ENCODE results near the gene ACOT12. TPM values are rescaled to one million over a fixed set of nuclear protein-coding genes. Genes with fewer than 3 reads are reported as not detected.

The ACOT12 gene
- total RNA-seq, 1 experiment from 2014 or later, result not detected

- H3K4me3 Mint-ChIP-seq, result no peak overlapping the region
- DNase-seq (ENCODE audit: low spot score), result no peak
- TF ChIP-seq ATF3 (CRISPR knock-in tag; conservative IDR thresholded peaks at IDR 0.05), result no peak
- no peak for TF ChIP-seq NR2C2 (CRISPR knock-in tag; IDR thresholded peaks at IDR 0.05)
- TF ChIP-seq SOX15 (CRISPR knock-in tag; IDR thresholded peaks at IDR 0.05), result no peak
- no peak for TF ChIP-seq TEAD4 (CRISPR knock-in tag; IDR thresholded peaks at IDR 0.05)
- TF ChIP-seq ZNF425 (CRISPR knock-in tag; conservative IDR thresholded peaks at IDR 0.05), result no peak
- TF ChIP-seq ZNF416 (CRISPR knock-in tag; IDR thresholded peaks at IDR 0.05), result no peak
- no peak for TF ChIP-seq ZNF423 (CRISPR knock-in tag; IDR thresholded peaks at IDR 0.05)
- TF ChIP-seq ATF2 (CRISPR knock-in tag; IDR thresholded peaks at IDR 0.05; ENCODE audit: borderline replicate concordance, low read depth), result no peak
- TF ChIP-seq ZNF281 (CRISPR knock-in tag; IDR thresholded peaks at IDR 0.05), result no peak
- TF ChIP-seq CTCF (IDR thresholded peaks at IDR 0.05), result no peak
- no peak for TF ChIP-seq ZSCAN18 (CRISPR knock-in tag; IDR thresholded peaks at IDR 0.05)
- no peak for TF ChIP-seq ZNF138 (CRISPR knock-in tag; conservative IDR thresholded peaks at IDR 0.05)
- no peak for TF ChIP-seq MLX (CRISPR knock-in tag; IDR thresholded peaks at IDR 0.05)
- no peak for TF ChIP-seq RELA (CRISPR knock-in tag; IDR thresholded peaks at IDR 0.05; ENCODE audit: borderline replicate concordance)
- no peak for TF ChIP-seq AFF4 (CRISPR knock-in tag; IDR thresholded peaks at IDR 0.05; ENCODE audit: borderline replicate concordance)
- ChIA-PET POLR2A (no interaction called here), CTCF (interaction anchor here (0.7 to 3.2 kb wide), 7 partner anchors 25 to 741 kb away, joined by 3 to 15 read pairs (median 3); no protein-coding TSS in a partner anchor)
- no peak overlapping the region for H3K27ac Mint-ChIP-seq
- no peaks in the 10 kb centered on the region for H3K36me3 Mint-ChIP-seq
- H3K27me3 Mint-ChIP-seq (ENCODE audit: low read depth), result no peaks in the 10 kb centered on the region
- H3K9me3 Mint-ChIP-seq, result no peaks in the 10 kb centered on the region
- ATAC-seq, result no peak
- H3K4me1 Mint-ChIP-seq, result peaks cover 14% of the 10 kb centered on the region
These were observed 30.8 kb upstream of the ACOT12 start for GRCh38 chr5:81424728-81425127.
